ENCODE results near the gene APLN. TPM values are rescaled to one million over a fixed set of nuclear protein-coding genes. Genes with fewer than 3 reads are reported as not detected.

The APLN gene
- total and polyA plus RNA-seq, 2 of the 13 experiments (the other 11 are each of a cell fraction or from before 2014, with no cell fraction given), result 0.02 to 0.17 TPM

DNA sequence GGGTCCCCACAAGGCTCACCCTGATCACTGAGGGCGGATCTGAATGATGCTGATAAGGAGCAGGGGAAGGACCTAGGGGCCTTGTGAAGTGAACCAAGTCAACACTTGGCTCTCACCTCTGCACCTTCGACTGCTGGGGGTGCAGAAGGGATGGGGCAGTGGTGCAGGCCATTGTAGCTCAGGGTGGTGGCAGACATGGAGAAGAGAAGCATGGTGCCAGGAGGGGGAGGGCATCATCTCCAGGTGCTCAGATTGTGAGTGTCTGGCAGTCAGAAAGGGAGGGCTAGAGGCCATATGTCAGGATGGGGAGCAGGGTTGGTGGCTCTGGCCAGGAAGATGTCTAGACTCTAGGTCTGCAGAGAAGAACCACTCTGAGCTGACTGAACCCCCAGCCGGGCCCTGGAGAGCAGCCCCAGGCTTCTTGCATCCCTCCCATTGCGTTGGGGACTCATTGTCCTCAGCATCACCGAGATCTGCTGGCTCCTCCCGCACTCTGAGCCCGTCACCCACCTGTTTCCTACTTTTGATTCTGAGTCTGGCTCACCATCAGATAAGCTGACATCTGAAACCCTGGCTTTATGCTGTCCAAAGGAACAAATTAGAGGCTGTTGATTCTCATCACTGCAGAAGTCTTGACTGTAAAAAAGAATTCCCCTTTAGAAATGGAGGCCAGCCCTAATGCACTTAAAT lies 3.8 kb downstream of the APLN start:
- no peak for TF ChIP-seq GLI4 (CRISPR knock-in tag; IDR thresholded peaks at IDR 0.05; ENCODE audit: borderline replicate concordance)
- no peak for TF ChIP-seq SUZ12 (IDR thresholded peaks at IDR 0.05; ENCODE audit: low read depth, low read length)
- no peak for TF ChIP-seq JUN (CRISPR knock-in tag; IDR thresholded peaks at IDR 0.05)
- TF ChIP-seq RARG (CRISPR knock-in tag; IDR thresholded peaks at IDR 0.05; ENCODE audit: low read depth), result no peak
- TF ChIP-seq, protein P1, sequence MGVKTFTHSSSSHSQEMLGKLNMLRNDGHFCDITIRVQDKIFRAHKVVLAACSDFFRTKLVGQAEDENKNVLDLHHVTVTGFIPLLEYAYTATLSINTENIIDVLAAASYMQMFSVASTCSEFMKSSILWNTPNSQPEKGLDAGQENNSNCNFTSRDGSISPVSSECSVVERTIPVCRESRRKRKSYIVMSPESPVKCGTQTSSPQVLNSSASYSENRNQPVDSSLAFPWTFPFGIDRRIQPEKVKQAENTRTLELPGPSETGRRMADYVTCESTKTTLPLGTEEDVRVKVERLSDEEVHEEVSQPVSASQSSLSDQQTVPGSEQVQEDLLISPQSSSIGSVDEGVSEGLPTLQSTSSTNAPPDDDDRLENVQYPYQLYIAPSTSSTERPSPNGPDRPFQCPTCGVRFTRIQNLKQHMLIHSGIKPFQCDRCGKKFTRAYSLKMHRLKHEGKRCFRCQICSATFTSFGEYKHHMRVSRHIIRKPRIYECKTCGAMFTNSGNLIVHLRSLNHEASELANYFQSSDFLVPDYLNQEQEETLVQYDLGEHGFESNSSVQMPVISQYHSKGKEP (CRISPR knock-in tag; IDR thresholded peaks at IDR 0.05), result no peak
- TF ChIP-seq ZNF446 (CRISPR knock-in tag; IDR thresholded peaks at IDR 0.05), result no peak
- TF ChIP-seq ZNF264 (CRISPR knock-in tag; IDR thresholded peaks at IDR 0.05), result no peak
- TF ChIP-seq ZNF605 (CRISPR knock-in tag; IDR thresholded peaks at IDR 0.05), result no peak
- TF ChIP-seq IKZF1 (IDR thresholded peaks at IDR 0.05), result no peak
- TF ChIP-seq RBFOX2 (IDR thresholded peaks at IDR 0.05; ENCODE audit: low read depth, low read length), result no peak
- TF ChIP-seq MATR3 (CRISPR knock-in tag; IDR thresholded peaks at IDR 0.05), result no peak
- no peak for TF ChIP-seq NFYB (CRISPR knock-in tag; IDR thresholded peaks at IDR 0.05)
- no peak for TF ChIP-seq ZZZ3 (CRISPR knock-in tag; IDR thresholded peaks at IDR 0.05; ENCODE audit: borderline replicate concordance)
- TF ChIP-seq, protein P2, sequence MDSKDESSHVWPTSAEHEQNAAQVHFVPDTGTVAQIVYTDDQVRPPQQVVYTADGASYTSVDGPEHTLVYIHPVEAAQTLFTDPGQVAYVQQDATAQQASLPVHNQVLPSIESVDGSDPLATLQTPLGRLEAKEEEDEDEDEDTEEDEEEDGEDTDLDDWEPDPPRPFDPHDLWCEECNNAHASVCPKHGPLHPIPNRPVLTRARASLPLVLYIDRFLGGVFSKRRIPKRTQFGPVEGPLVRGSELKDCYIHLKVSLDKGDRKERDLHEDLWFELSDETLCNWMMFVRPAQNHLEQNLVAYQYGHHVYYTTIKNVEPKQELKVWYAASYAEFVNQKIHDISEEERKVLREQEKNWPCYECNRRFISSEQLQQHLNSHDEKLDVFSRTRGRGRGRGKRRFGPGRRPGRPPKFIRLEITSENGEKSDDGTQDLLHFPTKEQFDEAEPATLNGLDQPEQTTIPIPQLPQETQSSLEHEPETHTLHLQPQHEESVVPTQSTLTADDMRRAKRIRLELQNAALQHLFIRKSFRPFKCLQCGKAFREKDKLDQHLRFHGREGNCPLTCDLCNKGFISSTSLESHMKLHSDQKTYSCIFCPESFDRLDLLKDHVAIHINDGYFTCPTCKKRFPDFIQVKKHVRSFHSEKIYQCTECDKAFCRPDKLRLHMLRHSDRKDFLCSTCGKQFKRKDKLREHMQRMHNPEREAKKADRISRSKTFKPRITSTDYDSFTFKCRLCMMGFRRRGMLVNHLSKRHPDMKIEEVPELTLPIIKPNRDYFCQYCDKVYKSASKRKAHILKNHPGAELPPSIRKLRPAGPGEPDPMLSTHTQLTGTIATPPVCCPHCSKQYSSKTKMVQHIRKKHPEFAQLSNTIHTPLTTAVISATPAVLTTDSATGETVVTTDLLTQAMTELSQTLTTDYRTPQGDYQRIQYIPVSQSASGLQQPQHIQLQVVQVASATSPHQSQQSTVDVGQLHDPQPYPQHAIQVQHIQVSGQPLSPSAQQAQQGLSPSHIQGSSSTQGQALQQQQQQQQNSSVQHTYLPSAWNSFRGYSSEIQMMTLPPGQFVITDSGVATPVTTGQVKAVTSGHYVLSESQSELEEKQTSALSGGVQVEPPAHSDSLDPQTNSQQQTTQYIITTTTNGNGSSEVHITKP (CRISPR knock-in tag; IDR thresholded peaks at IDR 0.05; ENCODE audit: low read depth), result no peak
- no peak for TF ChIP-seq ZNF792 (CRISPR knock-in tag; IDR thresholded peaks at IDR 0.05)
- no peak for TF ChIP-seq POLR2G (IDR thresholded peaks at IDR 0.05; ENCODE audit: low read depth, low read length)
- TF ChIP-seq KLF13 (CRISPR knock-in tag; IDR thresholded peaks at IDR 0.05), result no peak
- no peak for TF ChIP-seq MIER3 (CRISPR knock-in tag; IDR thresholded peaks at IDR 0.05; ENCODE audit: borderline replicate concordance)
- DNase-seq (ENCODE audit: low spot score) (no peak), ATAC-seq (no peak), FAIRE-seq (no peak)
- no TSS peak for BruUV-seq (replicated peaks)
- no peak overlapping the region for H3K9ac ChIP-seq (ENCODE audit: insufficient read depth, low read depth, low read length)
- H3K4me2 ChIP-seq (ENCODE audit: low read depth, low read length), result no peak overlapping the region
- no peak overlapping the region for H3K4me3 ChIP-seq (replicated peaks in 1 of 3; ENCODE audit: insufficient read depth in 1 of 3, low read depth in 2 of 3, low read length in 3 of 3)
- H3K36me3 ChIP-seq (replicated peaks in 1 of 2; ENCODE audit: control insufficient read depth in 1 of 2, insufficient read depth in 2 of 2, low read length in 2 of 2), result no peaks in the 10 kb centered on the region
- no peaks in the 10 kb centered on the region for H4K20me1 ChIP-seq (ENCODE audit: insufficient read depth, low read length)
- in situ Hi-C loops (cut with HindIII; ENCODE audit: extremely low pct_ligation_motif_present, low pct_unique_long_range_greater_than_20kb), result no loop called here
- H3K79me2 ChIP-seq (ENCODE audit: insufficient read depth, low read length), result no peaks in the 10 kb centered on the region
- peaks cover 7% of the 10 kb centered on the region; the same call in 1 of the 2 replicates for H3K4me1 ChIP-seq (ENCODE audit: insufficient read depth, low read length)
- POLR2A ChIA-PET, result no interaction called here
- no peaks in the 10 kb centered on the region for H3K9me3 ChIP-seq (ENCODE audit: low read length)
- H2AFZ ChIP-seq (ENCODE audit: low read length), result no peak overlapping the region
- 30% methylated on average over 4 of the region's 7 CpGs for WGBS (ENCODE audit: low lambda C conversion rate)
- CTCF ChIA-PET (ENCODE audit: low intra/inter-chr PET ratio, low total read pairs), result no interaction called here
- intact Hi-C loops (cut with micrococcal nuclease; ENCODE audit: unreplicated experiment), result no loop called here
- peaks cover 3 to 29% of the 10 kb centered on the region in 2 experiments; a peak in 4 of 5 replicates for H3K27me3 ChIP-seq (ENCODE audit: control insufficient read depth in 1 of 2, insufficient read depth in 2 of 2, low read length in 2 of 2)
- no peak overlapping the region for H3K27ac ChIP-seq (ENCODE audit: extremely low read length, insufficient read depth, low read length)
